ENCODE measurements around the gene NAA25. TPM values are rescaled to one million over a fixed set of nuclear protein-coding genes. Genes with fewer than 3 reads are reported as not detected.

NAA25 gene
- 19.7 TPM for polyA plus RNA-seq (2013, experiment 1 of 2)
- 22.6 TPM for polyA plus RNA-seq (2013, experiment 2 of 2)

DNA sequence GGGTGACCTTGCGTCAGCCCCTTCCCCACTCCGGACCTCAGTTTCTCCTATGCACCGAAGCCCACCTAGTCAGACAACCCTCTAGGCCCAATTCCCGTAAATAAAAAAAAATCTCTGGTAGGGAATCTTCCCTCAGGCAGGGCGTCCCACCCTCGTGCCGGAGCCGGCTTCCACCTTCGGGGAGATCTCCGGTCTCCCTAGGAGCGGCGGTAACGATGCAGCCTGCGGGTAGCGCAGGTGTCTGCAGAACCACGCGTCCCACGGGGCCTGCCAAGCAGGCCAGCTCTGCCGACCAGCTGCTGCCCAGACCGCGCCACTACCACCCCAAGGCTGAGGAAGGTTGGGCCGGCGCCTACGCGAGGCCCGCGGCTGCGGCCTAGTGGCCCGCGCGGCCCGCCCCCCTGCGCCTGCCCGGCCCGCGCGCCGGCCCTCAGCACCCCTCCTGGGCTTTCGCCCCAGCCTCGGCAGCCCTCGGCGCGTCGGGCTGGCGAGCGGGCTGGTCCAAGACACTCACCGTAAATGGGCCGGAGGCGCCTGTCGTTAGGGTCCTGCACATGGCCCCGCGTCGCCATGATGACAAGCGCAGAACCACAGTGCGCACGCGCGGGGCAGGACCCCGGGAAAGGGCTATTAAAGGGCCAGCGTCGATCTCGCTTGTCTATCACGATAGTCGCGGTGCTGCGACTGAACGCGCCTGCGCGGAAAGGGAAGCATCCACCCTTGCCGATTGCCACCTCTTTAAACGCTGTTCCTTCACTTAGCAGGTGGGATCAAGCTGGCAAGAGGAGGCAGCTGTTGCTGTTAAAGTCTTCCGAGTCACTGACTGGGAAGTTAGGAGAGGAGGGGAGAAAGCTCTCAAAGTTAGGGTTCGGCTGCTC is at the start of gene NAA25:
TSS of gene NAA25 (minus strand) at position 582 of the 878 bp plus-strand sequence. CDS start at position 572, 10 bp downstream.
- peak within 1 kb of the TSS; percentile 95 for H3K4me2 ChIP-seq (ENCODE audit: insufficient read depth, low read length, poor library complexity, severe bottlenecking)
- peak within 1 kb of the TSS; percentile 95 for H2AFZ ChIP-seq (ENCODE audit: low read length)
- no peak within 1 kb of the TSS for H4K8ac ChIP-seq (ENCODE audit: low read depth, low read length)
- H3K79me1 ChIP-seq (ENCODE audit: low read depth, low read length), result peaks cover 6% of the 10 kb centered on the region
- peak within 1 kb of the TSS; percentile 92 to 95 for H3K4me3 ChIP-seq (ENCODE audit: low read length in 2 of 2)
- peak within 1 kb of the TSS; percentile 46 for H2BK5ac ChIP-seq (ENCODE audit: low read length)
- peak within 1 kb of the TSS; percentile 58 for H3K4ac ChIP-seq (ENCODE audit: low read length)
- H2BK120ac ChIP-seq (ENCODE audit: low read depth, low read length), result no peak within 1 kb of the TSS
- H4K91ac ChIP-seq (ENCODE audit: low read depth, low read length, poor library complexity), result no peak within 1 kb of the TSS
- H3K23ac ChIP-seq (ENCODE audit: low read depth, low read length, poor library complexity), result peak within 1 kb of the TSS; percentile 71
- H2BK12ac ChIP-seq (ENCODE audit: low read length), result no peak within 1 kb of the TSS
- no peaks in the 10 kb centered on the region for H3K27me3 ChIP-seq (ENCODE audit: control insufficient read depth in 3 of 3, insufficient read depth in 3 of 3, low read depth in 1 of 3, low read length in 3 of 3)
- H2BK15ac ChIP-seq (ENCODE audit: low read length), result peak within 1 kb of the TSS; percentile 79
- H3K4me1 ChIP-seq (ENCODE audit: control insufficient read depth in 2 of 2, insufficient read depth in 1 of 2, low read depth in 1 of 2, low read length in 2 of 2), result peaks cover 0 to 4% of the 10 kb centered on the region in 2 donors
- H3K27ac ChIP-seq (replicated peaks; ENCODE audit: low read length), result peak within 1 kb of the TSS; percentile 97
- H3K18ac ChIP-seq (ENCODE audit: low read length), result peak within 1 kb of the TSS; percentile 84
- peak; percentile 93 for DNase-seq (ENCODE audit: low spot score)
- no CpG with 5 or more reads among the region's 74 CpGs for WGBS, 2 donors (ENCODE audit: extremely low coverage in 2 of 2, insufficient read length in 2 of 2, insufficient replicate concordance in 1 of 2)
- peaks cover 5 to 32% of the 10 kb centered on the region in 2 donors for H3K36me3 ChIP-seq (replicated peaks in 1 of 2; ENCODE audit: control insufficient read depth in 2 of 2, insufficient read depth in 2 of 2, low read length in 2 of 2)
- H3K9ac ChIP-seq (ENCODE audit: low read depth, low read length, poor library complexity), result peak within 1 kb of the TSS; percentile 97
- peak within 1 kb of the TSS; percentile 83 for H3K14ac ChIP-seq (ENCODE audit: low read length)
- no peaks in the 10 kb centered on the region for H3K9me3 ChIP-seq (replicated peaks in 1 of 2; ENCODE audit: control insufficient read depth in 2 of 2, insufficient read depth in 1 of 2, low read depth in 1 of 2, low read length in 2 of 2)
- peak within 1 kb of the TSS; percentile 85 for H2AK5ac ChIP-seq (ENCODE audit: low read depth, low read length)

GRCh38 chr12:112153893-112154219 is 45.3 kb upstream of the NAA25 start:
- Histone ChIP-seq H2BK15ac (ENCODE audit: low read length) (no peak overlapping the region), H2BK12ac (ENCODE audit: low read length) (no peak overlapping the region), H3K18ac (ENCODE audit: low read length) (no peak overlapping the region), H3K27me3 (ENCODE audit: control insufficient read depth in 3 of 3, insufficient read depth in 3 of 3, low read depth in 1 of 3, low read length in 3 of 3) (no peaks in the 10 kb centered on the region), H2BK120ac (ENCODE audit: low read depth, low read length) (no peak overlapping the region), H3K9me3 (replicated peaks in 1 of 2; ENCODE audit: control insufficient read depth in 2 of 2, insufficient read depth in 1 of 2, low read depth in 1 of 2, low read length in 2 of 2) (peaks cover 5 to 10% of the 10 kb centered on the region in 2 donors), H3K27ac (replicated peaks; ENCODE audit: low read length) (no peak overlapping the region), H3K4me1 (ENCODE audit: control insufficient read depth in 2 of 2, insufficient read depth in 1 of 2, low read depth in 1 of 2, low read length in 2 of 2) (no peaks in the 10 kb centered on the region), H4K8ac (ENCODE audit: low read depth, low read length) (no peak overlapping the region), H3K4ac (ENCODE audit: low read length) (no peak overlapping the region), H3K36me3 (replicated peaks in 1 of 2; ENCODE audit: control insufficient read depth in 2 of 2, insufficient read depth in 2 of 2, low read length in 2 of 2) (peaks cover 31 to 66% of the 10 kb centered on the region in 2 donors), H3K14ac (ENCODE audit: low read length) (no peak overlapping the region), H3K4me2 (ENCODE audit: insufficient read depth, low read length, poor library complexity, severe bottlenecking) (no peak overlapping the region), H3K4me3 (ENCODE audit: low read length in 2 of 2) (no peak overlapping the region), H3K79me1 (ENCODE audit: low read depth, low read length) (no peaks in the 10 kb centered on the region), H2AK5ac (ENCODE audit: low read depth, low read length) (no peak overlapping the region), H3K23ac (ENCODE audit: low read depth, low read length, poor library complexity) (no peak overlapping the region), H2BK5ac (ENCODE audit: low read length) (no peak overlapping the region), H4K91ac (ENCODE audit: low read depth, low read length, poor library complexity) (no peak overlapping the region), H3K9ac (ENCODE audit: low read depth, low read length, poor library complexity) (no peak overlapping the region), H2AFZ (ENCODE audit: low read length) (no peak overlapping the region)
- DNase-seq (ENCODE audit: low spot score), result no peak
- no CpG with 5 or more reads among the region's 8 CpGs for WGBS, 2 donors (ENCODE audit: extremely low coverage in 2 of 2, insufficient read length in 2 of 2, insufficient replicate concordance in 1 of 2)

DNA sequence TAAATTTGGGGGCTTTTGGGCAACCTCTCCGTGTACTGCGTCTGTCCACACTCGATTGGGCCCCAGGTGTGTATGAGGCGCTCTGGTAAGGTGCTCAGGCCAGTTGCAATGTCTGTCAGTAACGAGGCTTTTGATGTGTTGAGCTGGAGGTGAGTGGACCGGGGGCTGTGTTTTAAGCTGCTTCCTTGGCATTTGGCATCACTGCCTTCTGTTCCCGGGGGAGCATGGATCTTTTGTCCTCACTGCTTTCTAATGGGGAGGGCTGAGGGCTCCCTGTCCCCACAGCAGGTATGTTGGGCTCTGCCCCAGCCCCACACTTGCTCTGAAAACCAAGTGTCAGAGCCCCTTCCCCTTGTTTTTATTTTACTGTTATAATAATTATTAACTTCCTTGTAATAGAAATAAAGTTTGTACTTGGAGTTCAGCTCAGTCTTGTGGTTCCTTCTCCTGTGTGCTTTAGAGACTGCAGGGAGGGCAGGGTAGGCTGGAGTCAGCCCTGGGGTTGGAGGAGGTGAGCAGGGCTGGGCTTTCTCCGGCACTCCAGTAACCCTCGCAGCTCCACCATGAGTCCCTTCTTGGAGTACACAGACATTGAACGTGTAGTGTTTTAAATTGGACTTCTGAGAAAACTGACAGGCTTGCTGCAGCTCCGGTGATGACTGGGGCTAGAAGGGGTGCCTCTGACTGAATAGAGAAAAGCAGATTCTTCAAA is 44.8 kb upstream of the NAA25 start:
- no peak overlapping the region for H3K14ac ChIP-seq (ENCODE audit: low read length)
- no peak for DNase-seq (ENCODE audit: low spot score)
- peak overlapping the region in 1 of 2 donors; percentile 52 for H3K4me3 ChIP-seq (ENCODE audit: low read length in 2 of 2)
- H2BK5ac ChIP-seq (ENCODE audit: low read length), result no peak overlapping the region
- WGBS, 2 donors (ENCODE audit: extremely low coverage in 2 of 2, insufficient read length in 2 of 2, insufficient replicate concordance in 1 of 2), result no CpG with 5 or more reads among the region's 11 CpGs
- no peak overlapping the region for H2BK120ac ChIP-seq (ENCODE audit: low read depth, low read length)
- no peaks in the 10 kb centered on the region for H3K4me1 ChIP-seq (ENCODE audit: control insufficient read depth in 2 of 2, insufficient read depth in 1 of 2, low read depth in 1 of 2, low read length in 2 of 2)
- H3K27me3 ChIP-seq (ENCODE audit: control insufficient read depth in 3 of 3, insufficient read depth in 3 of 3, low read depth in 1 of 3, low read length in 3 of 3), result no peaks in the 10 kb centered on the region
- no peak overlapping the region for H3K9ac ChIP-seq (ENCODE audit: low read depth, low read length, poor library complexity)
- no peak overlapping the region for H3K4ac ChIP-seq (ENCODE audit: low read length)
- no peak overlapping the region for H4K8ac ChIP-seq (ENCODE audit: low read depth, low read length)
- H2AFZ ChIP-seq (ENCODE audit: low read length), result no peak overlapping the region
- H2AK5ac ChIP-seq (ENCODE audit: low read depth, low read length), result no peak overlapping the region
- H4K91ac ChIP-seq (ENCODE audit: low read depth, low read length, poor library complexity), result no peak overlapping the region
- H2BK15ac ChIP-seq (ENCODE audit: low read length), result no peak overlapping the region
- no peak overlapping the region for H3K23ac ChIP-seq (ENCODE audit: low read depth, low read length, poor library complexity)
- no peak overlapping the region for H2BK12ac ChIP-seq (ENCODE audit: low read length)
- no peak overlapping the region for H3K18ac ChIP-seq (ENCODE audit: low read length)
- no peak overlapping the region for H3K27ac ChIP-seq (replicated peaks; ENCODE audit: low read length)
- H3K79me1 ChIP-seq (ENCODE audit: low read depth, low read length), result no peaks in the 10 kb centered on the region
- no peak overlapping the region for H3K4me2 ChIP-seq (ENCODE audit: insufficient read depth, low read length, poor library complexity, severe bottlenecking)
- H3K9me3 ChIP-seq (replicated peaks in 1 of 2; ENCODE audit: control insufficient read depth in 2 of 2, insufficient read depth in 1 of 2, low read depth in 1 of 2, low read length in 2 of 2), result peaks cover 3 to 5% of the 10 kb centered on the region in 2 donors
- H3K36me3 ChIP-seq (replicated peaks in 1 of 2; ENCODE audit: control insufficient read depth in 2 of 2, insufficient read depth in 2 of 2, low read length in 2 of 2), result peaks cover 35 to 65% of the 10 kb centered on the region in 2 donors

All from neuronal stem cell (in vitro differentiated cells).